Duodenal mucosa (tissue), 2 donors: ENCODE results near the gene PCDHA10.
"Not testable (repeated sequence)": the region's sequence is repeated elsewhere in the genome, so short reads cannot be mapped to it uniquely, and the experiment has no call there.

Source experiments
- H3K27ac ChIP-seq: one replicate; pipeline ENCODE4 v1.7.0; 2013; ENCODE audit warnings: low read depth, low read length
- H3K27me3 ChIP-seq, 2 donors: one replicate each; pipeline ENCODE4 v1.7.0; 2013; ENCODE audit warnings: low read length in 2 of 2, control low read depth in 1 of 2; ENCODE audit not compliant: insufficient read depth in 2 of 2, control insufficient read depth in 1 of 2
- H3K36me3 ChIP-seq, 2 donors: one replicate each; pipeline ENCODE4 v1.7.0; 2013; ENCODE audit warnings: low read length in 2 of 2, control low read depth in 1 of 2; ENCODE audit not compliant: insufficient read depth in 2 of 2, control insufficient read depth in 1 of 2
- H3K4me1 ChIP-seq, 2 donors: one replicate each; pipeline ENCODE4 v1.7.0; 2013; ENCODE audit warnings: low read length in 2 of 2, control low read depth in 1 of 2; ENCODE audit not compliant: insufficient read depth in 2 of 2, control insufficient read depth in 1 of 2
- H3K4me3 ChIP-seq, 2 donors: one replicate each; pipeline ENCODE4 v1.7.0; 2013; ENCODE audit warnings: low read length in 2 of 2, low read depth in 1 of 2
- H3K9ac ChIP-seq, 2 donors: one replicate each; pipeline ENCODE4 v1.7.0; 2013; ENCODE audit warnings: low read length in 2 of 2, low read depth in 1 of 2
- H3K9me3 ChIP-seq, 2 donors: one replicate each; pipeline ENCODE4 v1.7.0; 2013; ENCODE audit warnings: low read length in 2 of 2, control low read depth in 1 of 2; ENCODE audit not compliant: control insufficient read depth in 1 of 2

PCDHA10 gene, protein sequence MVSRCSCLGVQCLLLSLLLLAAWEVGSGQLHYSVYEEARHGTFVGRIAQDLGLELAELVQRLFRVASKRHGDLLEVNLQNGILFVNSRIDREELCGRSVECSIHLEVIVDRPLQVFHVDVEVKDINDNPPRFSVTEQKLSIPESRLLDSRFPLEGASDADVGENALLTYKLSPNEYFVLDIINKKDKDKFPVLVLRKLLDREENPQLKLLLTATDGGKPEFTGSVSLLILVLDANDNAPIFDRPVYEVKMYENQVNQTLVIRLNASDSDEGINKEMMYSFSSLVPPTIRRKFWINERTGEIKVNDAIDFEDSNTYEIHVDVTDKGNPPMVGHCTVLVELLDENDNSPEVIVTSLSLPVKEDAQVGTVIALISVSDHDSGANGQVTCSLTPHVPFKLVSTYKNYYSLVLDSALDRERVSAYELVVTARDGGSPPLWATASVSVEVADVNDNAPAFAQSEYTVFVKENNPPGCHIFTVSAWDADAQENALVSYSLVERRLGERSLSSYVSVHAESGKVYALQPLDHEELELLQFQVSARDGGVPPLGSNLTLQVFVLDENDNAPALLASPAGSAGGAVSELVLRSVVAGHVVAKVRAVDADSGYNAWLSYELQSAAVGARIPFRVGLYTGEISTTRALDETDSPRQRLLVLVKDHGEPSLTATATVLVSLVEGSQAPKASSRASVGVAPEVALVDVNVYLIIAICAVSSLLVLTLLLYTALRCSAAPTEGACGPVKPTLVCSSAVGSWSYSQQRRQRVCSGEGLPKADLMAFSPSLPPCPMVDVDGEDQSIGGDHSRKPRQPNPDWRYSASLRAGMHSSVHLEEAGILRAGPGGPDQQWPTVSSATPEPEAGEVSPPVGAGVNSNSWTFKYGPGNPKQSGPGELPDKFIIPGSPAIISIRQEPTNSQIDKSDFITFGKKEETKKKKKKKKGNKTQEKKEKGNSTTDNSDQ

DNA sequence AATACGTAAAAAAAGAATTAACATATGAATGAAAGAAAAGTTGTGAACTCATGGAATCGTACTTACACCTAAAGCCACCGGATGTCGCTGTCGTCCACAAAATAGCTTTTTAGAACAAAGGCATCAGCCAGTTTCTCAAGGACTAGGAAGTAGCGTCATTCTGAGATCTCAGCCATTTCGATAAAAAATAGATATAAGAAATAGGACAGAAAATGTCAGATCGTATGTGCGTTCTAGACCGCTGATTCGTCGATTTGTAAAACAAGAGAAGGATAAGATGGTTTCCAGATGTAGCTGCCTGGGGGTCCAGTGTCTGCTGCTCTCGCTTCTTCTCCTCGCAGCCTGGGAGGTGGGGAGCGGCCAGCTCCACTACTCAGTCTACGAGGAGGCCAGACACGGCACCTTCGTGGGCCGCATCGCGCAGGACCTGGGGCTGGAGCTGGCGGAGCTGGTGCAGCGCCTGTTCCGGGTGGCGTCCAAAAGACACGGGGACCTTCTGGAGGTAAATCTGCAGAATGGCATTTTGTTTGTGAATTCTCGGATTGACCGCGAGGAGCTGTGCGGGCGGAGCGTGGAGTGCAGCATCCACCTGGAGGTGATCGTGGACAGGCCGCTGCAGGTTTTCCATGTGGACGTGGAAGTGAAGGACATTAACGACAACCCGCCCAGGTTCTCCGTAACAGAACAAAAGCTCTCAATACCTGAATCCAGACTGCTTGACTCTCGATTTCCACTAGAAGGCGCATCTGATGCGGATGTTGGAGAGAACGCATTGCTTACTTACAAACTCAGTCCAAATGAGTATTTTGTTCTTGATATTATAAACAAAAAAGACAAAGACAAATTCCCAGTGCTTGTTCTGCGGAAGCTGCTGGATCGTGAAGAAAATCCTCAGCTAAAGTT, at the start of gene PCDHA10:
TSS of gene PCDHA10 (plus strand) at position 126 of the 903 bp plus-strand sequence. CDS start at position 278, 152 bp downstream.
- H3K4me3 ChIP-seq, result peak within 1 kb of the TSS; percentile 22 to 43
- H3K27me3 ChIP-seq, result no peaks in the 10 kb centered on the region
- no peak within 1 kb of the TSS for H3K9ac ChIP-seq
- peaks cover 15 to 27% of the 10 kb centered on the region in 2 donors for H3K9me3 ChIP-seq
- no peaks in the 10 kb centered on the region for H3K4me1 ChIP-seq
- no peaks in the 10 kb centered on the region for H3K36me3 ChIP-seq
- H3K27ac ChIP-seq, result no peak within 1 kb of the TSS

DNA sequence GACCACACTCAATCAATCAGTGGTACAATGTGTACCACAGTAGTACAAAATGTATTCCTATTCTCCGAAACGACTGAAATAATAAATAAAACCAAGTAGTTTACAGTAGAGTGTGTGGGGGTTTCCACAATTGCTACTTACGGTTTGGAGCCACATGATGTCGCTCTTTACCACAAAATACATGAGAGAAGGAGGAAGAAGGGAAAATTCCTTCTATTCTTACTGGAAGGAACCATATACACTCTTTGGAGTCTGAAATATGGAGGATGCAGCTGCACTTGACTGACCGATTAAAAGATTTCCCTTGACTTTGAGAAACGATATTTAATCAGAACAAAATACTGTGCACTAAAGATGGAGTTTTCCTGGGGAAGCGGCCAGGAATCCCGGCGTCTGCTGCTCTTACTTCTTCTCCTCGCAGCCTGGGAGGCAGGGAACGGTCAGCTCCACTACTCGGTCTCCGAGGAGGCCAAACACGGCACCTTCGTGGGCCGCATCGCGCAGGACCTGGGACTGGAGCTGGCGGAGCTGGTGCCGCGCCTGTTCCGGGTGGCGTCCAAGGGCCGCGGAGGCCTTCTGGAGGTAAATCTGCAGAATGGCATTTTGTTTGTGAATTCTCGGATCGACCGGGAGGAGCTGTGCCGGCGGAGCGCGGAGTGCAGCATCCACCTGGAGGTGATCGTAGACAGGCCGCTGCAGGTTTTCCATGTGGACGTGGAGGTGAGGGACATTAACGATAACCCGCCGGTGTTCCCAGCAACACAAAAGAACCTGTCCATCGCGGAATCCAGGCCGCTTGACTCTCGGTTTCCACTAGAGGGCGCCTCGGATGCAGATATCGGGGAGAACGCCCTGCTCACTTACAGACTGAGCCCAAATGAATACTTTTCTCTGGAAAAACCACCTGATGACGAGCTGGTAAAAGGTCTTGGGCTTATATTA, 48.6 kb upstream of the PCDHA10 start, which contains the start of gene PCDHA4:
TSS of gene PCDHA4 (plus strand) at position 235 of the 942 bp plus-strand sequence.
- Histone ChIP-seq H3K36me3 (no peaks in the 10 kb centered on the region), H3K9me3 (peaks cover 7 to 28% of the 10 kb centered on the region in 2 donors), H3K4me1 (no peaks in the 10 kb centered on the region), H3K27me3 (no peaks in the 10 kb centered on the region), H3K9ac (no peak within 1 kb of the TSS), H3K27ac (no peak within 1 kb of the TSS), H3K4me3 (peak within 1 kb of the TSS in 1 of 2 donors; percentile 48)

DNA sequence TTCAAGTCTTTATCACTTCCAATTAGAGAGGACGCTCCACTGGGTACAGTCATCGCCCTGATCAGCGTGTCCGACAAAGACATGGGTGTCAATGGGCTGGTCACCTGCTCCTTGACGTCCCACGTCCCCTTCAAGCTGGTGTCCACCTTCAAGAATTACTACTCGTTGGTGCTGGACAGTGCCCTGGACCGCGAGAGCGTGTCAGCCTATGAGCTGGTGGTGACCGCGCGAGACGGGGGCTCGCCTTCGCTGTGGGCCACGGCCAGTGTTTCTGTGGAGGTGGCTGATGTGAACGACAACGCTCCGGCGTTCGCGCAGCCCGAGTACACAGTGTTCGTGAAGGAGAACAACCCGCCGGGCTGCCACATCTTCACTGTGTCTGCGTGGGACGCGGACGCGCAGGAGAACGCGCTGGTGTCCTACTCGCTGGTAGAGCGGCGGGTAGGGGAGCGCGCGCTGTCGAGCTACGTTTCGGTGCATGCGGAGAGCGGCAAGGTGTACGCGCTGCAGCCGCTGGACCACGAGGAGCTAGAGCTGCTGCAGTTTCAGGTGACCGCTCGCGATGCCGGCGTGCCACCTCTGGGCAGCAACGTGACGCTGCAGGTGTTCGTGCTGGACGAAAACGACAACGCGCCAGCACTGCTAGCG, 47.3 kb upstream of the PCDHA10 start:
- not testable (repeated sequence) for H3K27ac ChIP-seq, H3K4me3 ChIP-seq, H3K27me3 ChIP-seq, H3K36me3 ChIP-seq, H3K4me1 ChIP-seq, H3K9ac ChIP-seq
- peaks cover 9 to 16% of the 10 kb centered on the region in 2 donors for H3K9me3 ChIP-seq

DNA sequence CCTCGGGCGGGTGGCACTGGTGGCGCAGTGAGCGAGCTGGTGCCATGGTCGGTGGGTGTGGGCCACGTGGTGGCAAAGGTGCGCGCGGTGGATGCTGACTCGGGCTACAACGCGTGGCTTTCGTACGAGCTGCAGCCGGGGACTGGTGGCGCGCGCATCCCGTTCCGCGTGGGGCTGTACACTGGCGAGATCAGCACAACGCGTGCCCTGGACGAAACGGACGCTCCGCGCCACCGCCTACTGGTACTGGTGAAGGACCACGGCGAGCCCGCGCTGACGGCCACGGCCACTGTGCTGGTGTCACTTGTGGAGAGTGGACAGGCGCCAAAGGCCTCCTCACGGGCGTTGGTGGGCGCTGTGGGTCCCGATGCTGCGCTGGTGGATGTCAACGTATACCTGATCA, 46.8 kb upstream of the PCDHA10 start:
- Histone ChIP-seq H3K36me3 (no peaks in the 10 kb centered on the region), H3K9ac (no peak overlapping the region), H3K9me3 (peaks cover 11 to 16% of the 10 kb centered on the region in 2 donors), H3K4me3 (no peak overlapping the region), H3K27ac (no peak overlapping the region), H3K27me3 (no peaks in the 10 kb centered on the region), H3K4me1 (no peaks in the 10 kb centered on the region)

DNA sequence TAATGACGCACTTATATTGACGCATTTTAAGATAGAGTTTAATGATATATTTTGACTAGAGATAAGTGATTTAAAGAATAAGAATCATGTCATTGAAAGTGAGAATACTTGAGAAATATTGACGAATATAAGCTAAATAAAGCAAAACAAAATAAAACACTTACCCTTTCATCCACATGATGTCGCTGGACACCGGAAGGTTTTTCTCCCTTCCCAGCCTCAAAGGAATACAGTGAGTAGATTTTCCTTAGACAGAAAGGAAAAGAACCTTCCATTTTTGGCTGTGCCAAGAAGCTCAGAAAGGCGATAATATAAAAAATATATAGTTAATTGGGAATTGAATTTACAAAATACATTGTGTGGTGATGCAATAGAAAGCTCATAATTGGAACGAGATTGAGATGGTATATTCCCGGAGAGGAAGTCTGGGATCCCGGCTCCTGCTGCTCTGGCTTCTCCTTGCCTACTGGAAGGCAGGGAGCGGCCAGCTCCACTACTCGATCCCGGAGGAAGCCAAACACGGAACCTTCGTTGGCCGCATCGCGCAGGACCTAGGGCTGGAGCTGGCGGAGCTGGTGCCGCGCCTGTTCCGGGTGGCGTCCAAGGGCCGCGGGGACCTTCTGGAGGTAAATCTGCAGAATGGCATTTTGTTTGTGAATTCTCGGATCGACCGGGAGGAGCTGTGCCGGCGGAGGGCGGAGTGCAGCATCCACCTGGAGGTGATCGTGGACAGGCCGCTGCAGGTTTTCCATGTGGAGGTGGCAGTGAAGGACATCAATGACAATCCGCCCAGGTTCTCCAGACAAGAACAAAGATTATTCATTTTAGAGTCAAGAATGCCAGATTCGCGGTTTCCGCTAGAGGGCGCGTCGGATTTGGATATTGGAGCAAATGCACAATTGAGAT, 34.1 kb upstream of the PCDHA10 start, which contains the start of gene PCDHA5:
TSS of gene PCDHA5 (plus strand) at position 239 of the 906 bp plus-strand sequence.
- no peaks in the 10 kb centered on the region for H3K36me3 ChIP-seq
- no peaks in the 10 kb centered on the region for H3K4me1 ChIP-seq
- H3K9me3 ChIP-seq, result peaks cover 4 to 9% of the 10 kb centered on the region in 2 donors
- no peak within 1 kb of the TSS for H3K9ac ChIP-seq
- no peak within 1 kb of the TSS for H3K27ac ChIP-seq
- no peak within 1 kb of the TSS for H3K4me3 ChIP-seq
- H3K27me3 ChIP-seq, result no peaks in the 10 kb centered on the region

DNA sequence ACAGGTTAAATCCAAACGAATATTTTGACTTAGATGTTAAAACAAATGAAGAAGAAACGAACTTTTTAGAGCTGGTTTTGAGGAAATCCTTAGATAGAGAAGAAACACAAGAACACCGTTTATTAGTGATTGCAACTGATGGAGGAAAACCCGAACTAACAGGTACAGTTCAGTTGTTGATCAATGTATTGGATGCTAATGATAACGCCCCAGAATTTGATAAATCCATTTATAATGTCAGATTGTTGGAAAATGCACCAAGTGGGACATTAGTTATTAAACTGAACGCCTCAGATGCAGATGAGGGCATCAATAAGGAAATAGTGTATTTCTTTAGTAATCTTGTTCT, 33.4 kb upstream of the PCDHA10 start:
- no peak overlapping the region for H3K4me3 ChIP-seq
- no peaks in the 10 kb centered on the region for H3K4me1 ChIP-seq
- H3K27ac ChIP-seq, result no peak overlapping the region
- H3K27me3 ChIP-seq, result no peaks in the 10 kb centered on the region
- no peaks in the 10 kb centered on the region for H3K36me3 ChIP-seq
- H3K9ac ChIP-seq, result no peak overlapping the region
- peaks cover 4 to 9% of the 10 kb centered on the region in 2 donors for H3K9me3 ChIP-seq

DNA sequence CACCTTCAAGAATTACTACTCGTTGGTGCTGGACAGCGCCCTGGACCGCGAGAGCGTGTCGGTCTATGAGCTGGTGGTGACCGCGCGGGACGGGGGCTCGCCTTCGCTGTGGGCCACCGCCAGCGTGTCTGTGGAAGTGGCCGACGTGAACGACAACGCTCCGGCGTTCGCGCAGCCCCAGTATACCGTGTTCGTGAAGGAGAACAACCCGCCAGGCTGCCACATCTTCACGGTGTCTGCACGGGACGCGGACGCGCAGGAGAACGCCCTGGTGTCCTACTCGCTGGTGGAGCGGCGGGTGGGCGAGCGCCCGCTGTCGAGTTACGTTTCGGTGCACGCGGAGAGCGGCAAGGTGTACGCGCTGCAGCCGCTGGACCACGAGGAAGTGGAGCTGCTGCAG, 32.7 kb upstream of the PCDHA10 start:
- not testable (repeated sequence) for H3K27ac ChIP-seq, H3K9ac ChIP-seq, H3K4me3 ChIP-seq, H3K27me3 ChIP-seq, H3K36me3 ChIP-seq, H3K9me3 ChIP-seq, H3K4me1 ChIP-seq

DNA sequence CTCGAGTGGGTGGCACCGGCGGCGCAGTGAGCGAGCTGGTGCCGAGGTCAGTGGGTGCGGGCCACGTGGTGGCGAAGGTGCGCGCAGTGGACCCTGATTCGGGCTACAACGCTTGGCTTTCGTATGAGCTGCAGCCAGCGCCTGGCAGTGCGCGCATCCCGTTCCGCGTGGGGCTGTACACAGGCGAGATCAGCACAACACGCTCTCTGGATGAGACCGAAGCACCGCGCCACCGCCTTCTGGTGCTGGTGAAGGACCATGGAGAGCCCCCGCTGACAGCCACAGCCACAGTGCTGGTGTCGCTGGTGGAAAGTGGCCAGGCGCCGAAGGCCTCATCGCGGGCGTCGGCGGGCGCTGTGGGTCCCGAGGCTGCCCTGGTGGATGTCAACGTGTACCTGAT, 32.2 kb upstream of the PCDHA10 start:
- Histone ChIP-seq H3K27ac (no peak overlapping the region), H3K9ac (no peak overlapping the region), H3K27me3 (no peaks in the 10 kb centered on the region), H3K9me3 (peaks cover 9 to 12% of the 10 kb centered on the region in 2 donors), H3K4me3 (no peak overlapping the region), H3K36me3 (no peaks in the 10 kb centered on the region), H3K4me1 (no peaks in the 10 kb centered on the region)
